ENCODE measurements around the gene FZD4.
"Not testable (repeated sequence)": the region's sequence is repeated elsewhere in the genome, so short reads cannot be mapped to it uniquely, and the experiment has no call there.

FZD4 gene

DNA sequence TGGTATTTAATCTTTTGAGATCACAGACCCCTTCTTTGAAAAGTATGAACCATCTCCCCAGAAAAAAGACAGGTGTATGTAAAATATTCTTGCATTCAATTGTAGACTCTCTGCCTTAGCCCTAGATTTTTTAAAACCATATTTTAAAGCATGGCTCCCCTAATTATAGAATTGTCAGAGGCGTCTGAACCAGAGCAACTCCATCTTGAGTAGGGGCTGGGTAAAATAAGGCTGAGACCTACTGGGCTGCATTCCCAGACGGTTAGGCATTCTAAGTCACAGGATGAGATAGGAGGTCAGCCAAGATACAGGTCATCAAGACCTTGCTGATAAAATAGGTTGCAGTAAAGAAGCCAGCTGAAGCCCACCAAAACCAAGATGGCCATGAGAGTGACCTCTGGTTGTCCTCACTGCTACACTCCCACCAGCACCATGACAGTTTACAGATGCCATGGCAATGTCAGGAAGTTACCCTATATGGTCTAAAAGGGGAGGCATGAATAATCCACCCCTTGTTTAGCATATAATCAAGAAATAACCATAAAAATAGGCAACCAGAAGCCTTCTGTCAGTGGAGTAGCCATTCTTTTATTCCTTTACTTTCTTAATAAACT, 17.9 kb downstream of the FZD4 start:
- not testable (repeated sequence) for DNase-seq (ENCODE audit: low read depth)

DNA sequence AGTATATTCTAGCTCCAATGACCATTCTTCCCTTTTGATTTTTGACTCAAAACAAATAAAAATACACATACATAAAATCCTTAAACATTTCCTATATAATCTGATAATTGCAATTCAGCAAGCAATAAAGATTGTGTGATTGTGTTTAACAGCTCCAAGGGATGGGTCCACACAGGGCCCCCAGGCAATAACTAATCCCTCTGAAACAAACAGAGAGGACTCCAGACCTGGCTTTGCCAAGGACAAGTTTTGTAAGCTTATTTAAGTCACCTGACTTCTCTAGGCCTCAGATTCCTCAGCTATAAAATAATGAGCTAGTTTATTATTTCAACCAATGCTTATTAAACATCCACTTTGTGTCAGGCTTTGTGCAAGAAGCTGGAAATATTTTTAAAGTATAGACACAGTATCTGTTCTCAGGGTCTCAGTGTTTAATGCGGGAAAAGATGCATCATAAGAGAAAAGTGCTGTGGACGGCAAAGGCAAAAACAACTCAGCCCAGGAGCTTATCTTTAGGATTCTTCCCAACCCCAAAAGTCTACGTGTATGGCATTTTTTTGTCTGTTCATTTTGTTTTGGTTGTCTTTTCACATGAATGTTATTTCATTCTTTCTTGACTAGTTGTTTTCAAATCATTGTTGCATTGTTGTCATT, 20.1 kb downstream of the FZD4 start:
- no peak for DNase-seq (ENCODE audit: low read depth)

GRCh38 chr11:86934582-86934900, 20.7 kb downstream of the FZD4 start:
- DNase-seq (ENCODE audit: low read depth) = no peak

DNA sequence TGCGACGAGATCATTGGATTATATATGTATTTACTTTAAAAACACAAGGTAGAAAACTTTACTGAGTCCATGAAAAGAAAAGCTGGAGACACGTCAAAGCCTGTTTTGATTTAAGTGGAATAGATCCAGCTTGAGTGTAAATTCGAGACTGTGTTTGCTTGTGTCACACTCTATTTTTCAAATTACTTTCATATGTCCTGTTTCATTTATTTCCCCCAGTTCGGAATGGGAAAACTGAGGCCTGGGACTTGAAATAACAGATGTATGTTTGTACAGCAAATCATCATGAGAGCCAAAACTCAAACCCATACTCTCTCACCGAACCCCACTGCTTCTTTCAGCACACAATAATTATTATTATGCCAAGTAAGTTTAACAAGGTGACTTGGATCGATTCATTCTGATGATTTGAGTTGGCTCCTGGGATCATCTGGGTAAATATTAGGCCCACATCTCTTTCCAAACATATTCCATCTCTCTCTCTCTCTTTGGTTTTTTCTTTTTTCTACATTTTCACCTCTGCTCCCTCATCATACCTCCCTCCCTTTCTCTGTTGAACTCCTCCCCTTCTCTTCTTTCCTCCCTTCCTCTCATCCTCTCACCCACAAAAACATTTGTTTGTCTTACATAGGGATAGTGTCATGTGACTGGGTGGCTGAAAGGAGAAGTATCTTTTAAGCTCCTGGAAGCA, 21.2 kb downstream of the FZD4 start:
- DNase-seq (ENCODE audit: low read depth) = no peak

DNA sequence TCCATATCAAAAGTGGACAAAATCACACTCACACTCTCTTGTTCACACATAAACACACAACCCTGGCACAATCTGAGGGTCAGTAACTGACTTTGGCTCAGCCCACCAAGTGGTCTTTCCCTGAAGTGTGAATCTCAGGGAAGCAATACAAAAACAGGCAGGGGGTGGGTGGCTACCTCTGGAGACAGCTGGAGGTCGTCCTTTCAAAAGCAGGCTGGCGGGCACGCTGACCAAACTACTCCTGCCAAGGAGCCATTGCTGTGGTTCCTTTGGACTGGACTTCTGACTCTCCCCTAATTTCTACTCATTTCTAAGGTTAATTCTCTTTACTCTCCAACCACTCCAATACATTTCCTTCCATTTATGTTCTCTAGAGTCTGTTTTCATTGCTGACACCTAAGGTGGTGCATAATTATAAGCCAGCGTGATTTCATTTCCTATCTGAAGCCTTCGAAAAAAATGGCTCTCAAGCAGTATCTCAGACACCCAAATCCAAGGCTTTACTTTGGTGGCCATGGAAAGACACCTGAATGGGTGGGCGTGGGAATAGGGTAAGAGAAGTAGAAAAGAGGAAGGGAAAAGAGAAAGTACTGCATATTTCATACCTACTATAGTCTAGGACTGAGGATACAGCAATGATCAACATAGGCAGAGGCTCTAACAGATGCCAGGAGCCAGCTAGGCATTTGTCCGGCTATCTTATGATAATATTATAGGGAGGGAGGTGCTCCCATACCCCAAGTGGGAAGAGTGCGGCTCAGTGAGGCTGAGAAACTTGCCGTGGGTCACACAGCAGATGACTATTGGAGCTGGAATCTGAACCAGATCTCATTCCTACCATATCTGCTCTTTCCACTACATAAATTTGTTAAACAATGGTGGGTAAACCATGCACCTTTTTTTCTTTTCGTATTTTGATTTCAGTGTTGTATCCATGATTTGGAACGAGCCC, 22.0 kb downstream of the FZD4 start:
- no peak for DNase-seq (ENCODE audit: low read depth)

DNA sequence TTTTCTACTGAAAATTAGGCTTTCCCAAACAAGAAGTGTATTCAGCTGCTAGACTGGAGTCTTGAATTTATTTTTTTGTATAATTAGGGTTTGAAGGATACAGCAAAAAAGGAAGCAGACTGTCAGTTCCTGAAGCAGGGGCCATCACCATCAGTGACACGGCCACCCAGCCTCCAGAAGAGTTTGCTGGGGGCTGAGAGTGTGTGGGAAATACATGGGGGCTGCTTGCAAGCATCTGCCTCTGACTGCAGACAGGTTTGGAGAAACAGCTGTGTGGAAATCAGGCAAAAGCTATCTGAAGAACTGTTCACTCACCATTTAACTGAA, 23.0 kb downstream of the FZD4 start:
- DNase-seq (ENCODE audit: low read depth) = no peak

DNA sequence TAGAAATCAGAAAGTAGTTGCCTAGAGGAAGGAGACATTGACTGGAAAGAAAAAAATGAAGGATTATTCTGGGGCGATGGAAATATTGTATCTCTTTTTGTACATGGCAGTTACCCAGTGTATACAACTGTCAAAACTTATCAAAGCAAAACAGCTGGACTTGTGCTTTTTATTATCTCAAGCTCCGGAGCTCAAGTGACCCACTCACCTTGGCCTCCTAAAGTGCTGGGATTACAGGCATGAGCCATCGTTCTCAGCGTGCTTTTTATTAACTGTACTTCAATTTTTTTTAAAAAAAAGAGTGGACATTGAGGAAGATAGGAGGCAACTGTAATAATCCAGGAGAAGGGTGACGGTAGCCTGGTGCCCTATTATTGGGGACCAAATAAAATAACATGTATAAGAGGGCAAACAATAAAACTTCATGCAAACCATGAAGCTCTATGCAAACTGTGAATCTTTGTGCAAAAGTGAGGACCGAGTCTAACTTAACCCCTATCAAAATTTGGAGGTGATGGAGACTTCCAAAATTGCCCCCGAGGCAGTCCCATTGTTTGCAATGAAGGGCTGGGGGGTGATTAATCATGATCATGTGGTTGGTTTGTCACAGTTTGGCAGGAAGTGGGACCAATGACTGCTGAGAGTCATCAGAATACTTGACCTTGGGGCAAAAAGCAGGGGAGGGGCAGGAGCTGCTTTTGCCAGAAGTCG, 23.5 kb downstream of the FZD4 start:
- no peak for DNase-seq (ENCODE audit: low read depth)

DNA sequence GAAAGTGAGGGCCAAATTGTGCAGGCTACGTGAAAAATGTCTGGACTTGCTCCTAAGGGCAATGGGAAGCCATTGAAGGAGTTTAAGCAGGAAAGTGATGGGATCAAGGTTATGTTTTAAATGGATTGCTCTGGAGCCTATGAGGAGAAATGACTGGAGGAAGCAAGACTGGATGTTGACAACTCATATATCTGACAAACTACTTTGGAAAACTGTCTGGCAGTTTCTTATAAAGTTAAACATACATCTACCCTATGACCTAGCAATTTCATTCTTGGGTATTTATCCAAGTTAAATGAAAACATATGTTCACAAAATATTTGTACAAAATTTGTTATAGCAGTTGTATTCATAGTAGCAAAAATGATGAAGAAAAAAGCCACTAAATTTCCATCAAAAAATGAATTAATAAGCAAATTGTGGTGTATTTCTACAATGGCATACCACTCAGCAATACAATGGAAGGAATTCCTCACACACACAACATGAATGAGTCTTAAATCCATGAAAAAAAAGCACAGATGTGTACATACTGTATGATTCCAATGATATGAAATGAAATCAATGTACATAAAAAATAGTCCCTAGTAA, 24.1 kb downstream of the FZD4 start:
- no peak for DNase-seq (ENCODE audit: low read depth)

- DNase-seq (ENCODE audit: low read depth) = no peak
These were observed 28.2 kb downstream of the FZD4 start for GRCh38 chr11:86926975-86927374.

- DNase-seq (ENCODE audit: low read depth) = no peak
These were observed 31.0 kb downstream of the FZD4 start for GRCh38 chr11:86923999-86924766.

DNA sequence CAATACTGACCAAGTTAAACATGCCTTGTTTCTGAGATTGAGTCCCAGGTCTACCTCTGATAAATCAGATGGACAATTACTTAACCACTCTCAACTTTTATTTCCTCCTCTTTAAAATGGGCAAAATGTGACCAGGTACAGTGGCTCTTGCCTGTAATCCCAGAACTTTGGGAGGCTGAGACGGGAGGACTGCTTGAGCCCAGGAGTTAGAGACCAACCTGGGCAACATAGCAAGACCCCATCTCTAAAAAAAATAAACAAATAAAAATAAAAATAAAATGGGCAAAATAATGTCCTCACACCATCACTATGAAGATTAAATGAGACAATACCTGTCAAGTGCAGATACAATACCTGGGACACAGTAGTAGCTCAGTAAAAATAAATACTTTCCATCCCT, 33.0 kb downstream of the FZD4 start:
- DNase-seq (ENCODE audit: low read depth) = no peak

- DNase-seq (ENCODE audit: low read depth) = no peak
These were observed 35.5 kb downstream of the FZD4 start for GRCh38 chr11:86919557-86920210.

DNA sequence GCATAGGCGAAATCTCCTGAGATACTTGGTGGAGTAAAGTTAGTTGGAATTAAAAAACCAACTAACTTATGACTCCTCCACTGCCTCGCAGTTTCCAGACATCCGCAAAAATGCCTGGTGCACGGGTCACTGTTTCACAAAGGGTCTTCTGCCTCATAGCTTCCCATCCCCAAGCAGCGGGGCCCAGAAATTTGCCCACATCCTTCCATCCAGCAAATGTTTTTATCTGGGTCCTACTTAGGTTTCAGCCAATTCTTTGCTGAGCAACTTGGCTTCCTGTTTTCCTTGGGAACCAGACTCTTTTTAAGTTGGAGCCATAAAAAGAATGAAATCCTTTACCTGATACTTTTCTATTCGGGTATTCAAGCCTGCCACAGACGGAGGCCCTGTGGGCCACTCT, 36.2 kb downstream of the FZD4 start:
- no peak for DNase-seq (ENCODE audit: low read depth)

- DNase-seq (ENCODE audit: low read depth) = no peak
These were observed 36.7 kb downstream of the FZD4 start for GRCh38 chr11:86918496-86918895.

- no peak for DNase-seq (ENCODE audit: low read depth)
These were observed 37.6 kb downstream of the FZD4 start for GRCh38 chr11:86917589-86917988.

- no peak for DNase-seq (ENCODE audit: low read depth)
These were observed 38.9 kb downstream of the FZD4 start for GRCh38 chr11:86916330-86916729.

- not testable (repeated sequence) for DNase-seq (ENCODE audit: low read depth)
These were observed 39.3 kb downstream of the FZD4 start for GRCh38 chr11:86915850-86916249.

DNA sequence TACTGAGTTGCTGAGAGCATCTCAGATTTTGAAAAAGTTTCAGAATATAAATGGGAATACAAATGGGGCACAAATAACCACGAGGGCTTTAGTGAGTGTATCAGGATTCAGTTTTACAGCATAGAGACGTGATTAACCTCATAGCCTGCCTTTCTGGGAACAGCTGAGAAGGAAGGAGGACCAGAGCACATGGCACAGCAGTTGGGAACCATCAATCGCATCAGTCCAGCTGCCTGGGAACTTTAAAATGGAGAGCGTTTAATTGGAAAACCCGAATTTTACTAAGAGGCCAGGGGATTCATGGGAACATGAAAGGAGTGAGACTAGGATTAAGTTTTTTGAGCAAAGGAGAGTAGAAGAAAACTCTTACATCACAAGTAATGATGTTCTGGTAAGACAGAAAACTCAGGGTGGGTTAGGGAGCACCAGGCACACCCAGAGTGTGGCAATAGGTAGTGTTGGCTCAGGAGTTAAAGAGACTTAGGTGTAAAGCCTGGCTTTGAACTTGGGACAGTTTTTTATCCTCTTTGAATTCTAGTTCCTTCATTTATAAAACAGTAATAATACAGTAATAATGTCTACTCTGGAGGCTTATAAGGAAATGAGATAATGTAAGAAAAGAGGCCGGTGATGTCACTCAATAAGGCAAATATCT, 40.2 kb downstream of the FZD4 start:
- DNase-seq (ENCODE audit: low read depth) = no peak

DNA sequence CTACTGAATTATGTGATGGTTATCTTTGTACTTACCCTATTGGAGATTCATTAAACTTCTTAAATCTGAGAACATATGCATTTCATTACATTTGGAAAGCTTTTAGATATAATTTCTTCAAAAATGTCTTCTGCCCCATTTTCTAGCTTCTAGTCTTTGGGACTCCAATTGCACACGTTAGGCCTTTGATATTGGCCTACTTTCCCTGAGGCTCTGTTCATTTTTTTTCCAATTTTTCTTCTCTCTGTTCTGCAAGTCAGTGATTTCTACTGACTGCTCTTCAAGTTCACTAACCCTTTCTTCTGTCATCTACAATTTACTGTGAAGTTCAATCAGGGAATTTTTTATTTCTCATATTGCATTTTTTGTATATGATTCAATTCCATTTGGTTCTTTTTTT, 43.0 kb downstream of the FZD4 start:
- DNase-seq (ENCODE audit: low read depth) = no peak

GRCh38 chr11:86910592-86910991, 44.6 kb downstream of the FZD4 start:
- no peak for DNase-seq (ENCODE audit: low read depth)
